Left cardiac atrium (tissue), 4 donors: ENCODE results near the gene ITGA6. TPM values are rescaled to one million over a fixed set of nuclear protein-coding genes. Genes with fewer than 3 reads are reported as not detected.

Source experiments
- ATAC-seq, 2 donors: fragments of 200-7000 bp; cut with Tn5 transposase; one replicate each; pipeline ENCODE4 v1.9.1; 2020; ENCODE audit warnings: mild to moderate bottlenecking in 2 of 2, moderate library complexity in 2 of 2
- DNase-seq: peaks from one replicate; pipeline ENCODE4 v3.0.0-alpha.2; 2020
- intact Hi-C, 2 donors: fragments of 100-400 bp; cut with DNase I; formaldehyde crosslinking; loops; one replicate each; pipeline versions ENCODE4 v1.14.1 to v1.15.1; 2022 to 2023
- long read RNA-seq: library from polyadenylated mRNA; unstranded; transcript quantifications from one replicate; pipeline ENCODE4 v2.0.0, GENCODE V29; 2021
- total RNA-seq, 2 donors: library from RNA; stranded (reverse); fragmentation: NEBNext Ultra II Directional; extraction: Animal tissue kit (Norgen Biotek cat#: 25700); gene quantifications; one replicate each; pipeline ENCODE4 v1.2.1, GENCODE V29; 2021
- donor health status: DM: no; HTN: yes; CAD: no.
- donor health status: DM: no; HTN: yes; CAD: no; lungs with severe emphysema.
- donor health status: DM: yes; HTN: yes; CAD: no.
- donor health status: Dilated cardiomyopathy.

Gene ITGA6
- total RNA-seq = 10 to 100 TPM; 47.0 to 53.3 TPM
- long read RNA-seq, full-length matches to known transcripts = 9 of 21 reads
- long read RNA-seq, partial matches to known transcripts = 7 of 21 reads
- long read RNA-seq, other reads (novel, unspliced or antisense) = 5 of 21 reads

GRCh38 chr2:172427256-172427989 is at the start of gene ITGA6:
Gene ITGA6, plus strand, starts transcription at chr2:172427586.
- ATAC-seq (peak; percentile 80 to 89), DNase-seq (peak; percentile 81)
- intact Hi-C loops = loop anchor here in 1 of 2 donors (5.0 kb wide), 1 partner anchor 35 kb away; no protein-coding TSS in a partner anchor

DNA sequence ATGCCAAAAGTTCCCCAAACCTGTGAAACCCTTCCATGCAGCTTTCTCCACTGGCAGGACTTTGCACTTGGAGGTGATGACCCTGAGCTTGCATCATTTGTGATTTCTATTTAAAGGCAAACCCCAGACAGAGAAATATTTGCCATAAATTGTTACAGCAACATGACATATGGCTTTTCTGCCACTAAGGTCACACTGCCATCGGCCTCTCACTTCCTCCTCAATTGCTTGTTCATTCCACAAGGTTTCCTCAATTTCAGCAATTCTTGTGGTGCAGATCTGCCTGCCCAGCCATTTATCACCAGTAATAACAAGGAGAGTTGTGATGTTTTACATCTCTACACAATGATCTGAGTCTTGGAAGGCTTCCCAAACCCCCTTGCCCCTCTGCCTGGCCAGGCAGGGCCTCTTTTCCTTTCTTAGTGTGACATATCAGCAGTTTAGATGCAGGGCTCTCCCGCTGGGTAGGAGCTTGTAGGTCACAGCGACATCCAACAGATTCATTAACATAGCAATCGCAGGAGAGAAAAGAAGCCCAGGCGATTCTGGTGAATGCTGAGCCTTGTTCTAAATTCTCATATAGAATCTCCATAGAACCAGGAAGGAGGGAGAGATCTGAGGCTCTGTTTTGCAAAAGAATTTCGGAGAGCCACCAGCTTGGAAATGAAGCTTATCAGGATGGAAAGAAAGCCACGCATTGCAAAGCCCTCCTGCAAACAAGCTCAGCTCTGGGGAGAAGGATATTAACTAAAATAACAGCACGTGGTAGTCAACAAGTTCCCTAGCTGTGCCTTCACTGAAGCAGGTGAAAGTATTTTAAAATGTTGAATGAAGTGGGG is 46.7 kb upstream of the ITGA6 start:
- intact Hi-C loops = no loop called here
- no peak for ATAC-seq
- no peak for DNase-seq

DNA sequence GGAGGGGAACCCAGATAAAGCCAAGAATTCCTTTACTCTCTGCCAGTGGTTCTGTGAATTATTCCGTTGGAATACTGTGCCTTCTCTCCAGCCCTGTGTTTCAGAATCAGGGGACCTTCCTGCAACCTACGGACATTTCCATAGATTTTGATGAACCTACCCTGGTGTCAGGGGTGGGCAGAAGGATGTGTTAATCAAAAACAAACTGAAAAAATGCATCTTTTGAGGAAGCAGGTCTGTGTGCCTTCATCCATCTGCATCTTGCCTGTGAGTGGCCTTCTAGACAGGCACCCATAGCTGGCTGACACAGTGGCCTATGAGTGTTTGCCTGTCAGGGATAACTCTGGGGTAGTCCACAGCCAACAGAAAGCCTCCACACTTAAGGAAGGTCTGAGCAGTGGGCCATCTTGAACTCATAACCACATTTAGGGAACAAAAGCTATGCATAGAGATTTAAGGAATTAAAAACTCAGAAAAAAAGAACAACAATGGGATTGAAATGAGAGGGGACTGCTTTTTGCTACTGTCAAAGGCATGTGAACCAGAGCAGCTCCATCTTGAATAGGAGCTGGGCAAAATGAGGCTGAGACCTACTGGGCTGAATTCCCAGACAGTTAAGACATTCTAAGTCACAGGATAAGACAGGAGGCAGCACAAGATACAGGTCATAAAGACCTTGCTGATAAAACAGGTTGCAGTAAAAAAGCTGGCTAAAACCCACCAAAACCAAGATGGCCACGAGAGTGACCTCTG is 45.9 kb upstream of the ITGA6 start:
- intact Hi-C loops = no loop called here
- ATAC-seq (peak in 1 of 2 donors; percentile 27), DNase-seq (no peak)

- intact Hi-C loops = no loop called here
- no peak for ATAC-seq
- no peak for DNase-seq
These were observed 40.0 kb upstream of the ITGA6 start for GRCh38 chr2:172387361-172387760.

GRCh38 chr2:172389685-172390339 is 37.6 kb upstream of the ITGA6 start:
- DNase-seq = no peak
- ATAC-seq = no peak
- intact Hi-C loops = no loop called here

DNA sequence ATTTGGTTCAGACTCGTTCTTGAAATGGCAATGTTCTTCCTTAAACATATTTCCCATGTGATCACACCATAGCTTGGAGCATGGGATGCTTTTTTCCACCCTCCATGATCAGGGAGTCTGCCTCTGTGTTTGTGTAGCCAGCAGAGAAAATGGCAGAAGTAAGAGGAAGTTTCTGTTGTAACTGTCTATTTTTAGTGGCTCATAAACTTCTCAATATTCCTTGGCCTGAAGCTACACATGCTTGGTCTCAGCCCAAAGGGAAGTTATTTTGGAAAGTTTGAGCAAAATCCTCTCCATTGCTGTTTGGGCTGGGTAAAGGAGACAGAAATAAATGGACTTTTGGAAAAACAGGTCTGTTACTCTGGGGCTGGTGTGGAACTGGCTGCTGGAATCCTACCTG is 33.4 kb upstream of the ITGA6 start:
- intact Hi-C loops = no loop called here
- no peak for DNase-seq
- ATAC-seq = peak; percentile 24 to 50

- no peak for DNase-seq
- intact Hi-C loops = loop anchor here in 1 of 2 donors (5.0 kb wide), 1 partner anchor 53 kb away; no protein-coding TSS in a partner anchor
- peak in 1 of 2 donors; percentile 27 for ATAC-seq
These were observed 31.9 kb upstream of the ITGA6 start for GRCh38 chr2:172395503-172395902.

- no peak for DNase-seq
- peak in 1 of 2 donors; percentile 30 for ATAC-seq
These were observed 30.1 kb upstream of the ITGA6 start for GRCh38 chr2:172397148-172397834.

GRCh38 chr2:172398440-172398839 is 28.9 kb upstream of the ITGA6 start:
- intact Hi-C loops = loop anchor here in 1 of 2 donors (5.0 kb wide), 1 partner anchor 56 kb away; no protein-coding TSS in a partner anchor
- peak in 1 of 2 donors; percentile 25 for ATAC-seq
- no peak for DNase-seq

More at GRCh38 chr2:172397148-172397834, 30.1 kb upstream of the ITGA6 start:
- intact Hi-C loops = loop anchor here in 1 of 2 donors (5.0 kb wide), 1 partner anchor 55 kb away; no protein-coding TSS in a partner anchor

DNA sequence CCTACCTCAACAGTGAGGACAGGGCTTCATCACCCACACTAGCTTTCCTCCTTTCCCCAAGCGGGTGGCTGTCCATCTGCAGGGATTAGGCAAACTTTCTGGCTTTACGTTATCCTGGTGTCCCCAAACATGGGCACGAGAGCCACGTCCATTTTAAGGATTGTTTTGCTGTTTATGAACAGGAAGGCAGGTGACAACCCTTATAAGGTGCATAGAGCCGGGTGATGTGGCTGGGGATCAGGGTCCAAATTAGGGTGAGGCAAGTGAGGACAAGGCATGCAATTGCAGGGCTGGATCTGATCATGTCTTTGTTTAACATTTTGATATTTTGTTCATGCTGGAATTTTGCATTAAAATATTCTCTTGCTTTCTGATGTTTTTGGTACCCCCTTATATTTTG is 27.6 kb upstream of the ITGA6 start:
- intact Hi-C loops = loop anchor here in 1 of 2 donors (5.0 kb wide), 1 partner anchor 57 kb away; no protein-coding TSS in a partner anchor
- DNase-seq (no peak), ATAC-seq (no peak)

DNA sequence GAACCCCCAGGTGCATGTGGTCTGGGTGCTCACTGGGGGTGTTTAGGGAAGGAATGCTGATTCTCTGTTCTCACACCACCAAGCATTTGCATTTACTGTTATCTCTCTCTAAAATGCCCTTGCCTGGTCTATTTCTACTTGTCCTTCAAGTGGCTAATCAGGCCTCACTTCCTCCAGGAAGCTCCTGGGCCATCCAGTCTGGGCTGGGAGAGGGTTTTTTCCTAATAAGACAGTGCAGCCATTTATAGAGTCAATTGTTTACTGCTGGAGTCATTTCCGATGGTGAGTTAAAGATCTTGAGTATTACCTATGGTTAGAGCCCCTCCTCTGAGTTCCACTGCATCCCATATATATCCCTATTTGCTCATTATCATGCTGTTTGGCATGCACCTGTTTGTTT is 25.2 kb upstream of the ITGA6 start:
- intact Hi-C loops = no loop called here

DNA sequence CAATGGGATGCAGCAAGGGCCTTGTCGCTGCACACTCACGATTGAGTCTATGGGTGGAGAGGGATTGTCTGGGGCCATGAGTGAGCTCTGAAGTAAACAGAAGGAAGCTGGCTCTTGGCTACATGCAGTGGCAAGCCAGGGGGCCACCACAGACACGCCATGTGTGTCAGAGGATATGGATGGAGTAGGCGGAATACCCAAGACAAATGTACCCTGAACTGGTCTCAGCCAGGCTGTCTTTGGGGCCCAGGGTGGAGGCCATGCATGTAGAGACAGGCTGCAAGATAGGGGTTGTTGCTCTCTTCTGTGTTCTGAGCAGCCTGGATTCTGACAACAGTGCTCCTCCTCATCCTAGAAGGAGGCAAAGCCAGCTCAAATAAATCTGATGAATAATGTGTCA is 24.0 kb upstream of the ITGA6 start:
- intact Hi-C loops = no loop called here

More for the DNA sequence above, 25.2 kb upstream of the ITGA6 start:
- no peak for DNase-seq
- no peak for ATAC-seq

DNA sequence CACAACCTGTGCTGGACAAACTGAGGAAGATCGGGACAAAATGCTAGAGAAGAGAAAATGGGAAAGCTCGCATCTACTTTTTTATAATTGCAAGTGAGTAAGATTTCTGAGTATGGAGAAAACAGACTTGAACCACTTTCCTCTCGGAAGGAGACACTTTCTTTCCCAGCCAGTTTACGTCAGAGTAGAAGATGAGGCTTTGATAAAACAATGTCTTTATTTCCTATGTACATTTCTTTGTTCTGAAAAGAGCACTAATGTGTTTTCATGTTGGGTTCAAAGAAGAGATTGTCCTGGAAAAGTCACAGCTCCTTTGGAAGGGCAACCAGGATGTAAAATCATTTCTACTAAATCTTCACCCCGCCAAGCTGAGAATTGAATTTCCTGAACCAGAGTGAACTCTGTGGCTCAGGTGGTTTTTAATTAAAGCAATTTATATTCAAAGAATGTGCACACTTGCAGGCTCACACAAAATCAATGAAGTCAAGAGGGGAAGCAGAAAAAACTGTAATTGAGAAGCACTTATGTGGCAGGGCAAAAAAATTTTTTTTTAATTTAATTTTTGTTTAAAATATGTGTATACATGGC is 23.4 kb upstream of the ITGA6 start:
- no peak for DNase-seq
- ATAC-seq = no peak
- intact Hi-C loops = no loop called here

More for the DNA sequence above, 24.0 kb upstream of the ITGA6 start:
- ATAC-seq = no peak
- no peak for DNase-seq

DNA sequence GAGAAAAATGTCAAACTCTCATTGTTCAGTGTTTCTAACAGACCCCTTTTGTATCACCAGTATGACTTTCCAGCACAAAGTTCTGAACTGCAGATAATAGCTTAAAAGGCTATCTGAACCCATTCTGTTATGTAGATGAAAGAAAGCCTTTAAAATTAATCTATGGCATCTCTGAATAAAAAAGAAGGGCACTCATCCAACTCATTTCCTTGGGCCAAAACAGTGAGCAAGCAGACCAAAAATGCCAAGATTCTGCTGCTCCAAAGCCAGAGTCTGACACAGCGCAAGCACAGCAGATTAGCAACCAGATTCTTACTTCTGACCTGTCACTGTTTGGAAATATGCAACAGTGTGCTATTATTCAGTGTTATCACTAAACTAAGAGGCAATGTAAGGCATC is 22.6 kb upstream of the ITGA6 start:
- ATAC-seq (peak; percentile 65 to 83), DNase-seq (no peak)
- intact Hi-C loops = no loop called here

- intact Hi-C loops = no loop called here
- no peak for ATAC-seq
- DNase-seq = no peak
These were observed 21.7 kb upstream of the ITGA6 start for GRCh38 chr2:172405673-172406072.

DNA sequence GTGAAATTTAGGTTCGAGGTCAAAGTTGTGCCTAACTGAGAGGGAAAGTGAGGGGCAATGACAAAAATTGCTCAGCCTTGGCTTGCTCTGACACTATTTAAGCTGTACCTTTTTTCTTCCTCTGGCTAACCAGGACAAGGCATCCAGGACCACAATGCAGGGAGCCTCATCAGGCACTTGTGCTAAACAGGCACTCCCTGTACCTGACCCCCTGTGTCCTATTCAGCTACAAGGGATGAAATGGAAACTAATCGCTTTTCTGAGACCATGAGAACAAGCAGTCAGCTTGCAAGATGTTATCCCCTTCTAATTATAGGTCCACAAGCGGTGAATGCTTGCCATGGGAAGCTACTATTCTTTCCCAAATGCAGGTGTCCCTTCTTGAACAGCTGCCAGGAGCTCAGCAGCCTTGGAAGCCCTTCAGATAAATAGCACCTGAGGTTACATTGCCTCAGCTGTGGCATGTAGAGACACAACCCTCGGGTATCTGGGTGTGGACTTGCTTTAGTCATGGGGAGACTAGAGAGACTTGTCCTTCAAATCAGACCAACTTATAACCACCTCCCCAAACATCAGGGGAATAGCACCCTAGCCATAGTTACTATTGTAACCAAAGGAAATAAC is 19.1 kb upstream of the ITGA6 start:
- ATAC-seq = no peak
- intact Hi-C loops = no loop called here
- DNase-seq = no peak

GRCh38 chr2:172409042-172409441 is 18.3 kb upstream of the ITGA6 start:
- intact Hi-C loops = no loop called here
- ATAC-seq = no peak
- DNase-seq = no peak
